ENCODE measurements around the gene NTS.

The NTS gene

GRCh38 chr12:85927166-85927565 lies 53.1 kb downstream of the NTS start:
- no peaks in the 10 kb centered on the region for H3K27me3 ChIP-seq (ENCODE audit: control insufficient read depth in 1 of 2, insufficient read depth in 2 of 2, low read length in 2 of 2)
- no peaks in the 10 kb centered on the region for H3K9me3 ChIP-seq (ENCODE audit: low read length)
- H3K27ac ChIP-seq (ENCODE audit: low read depth, low read length), result no peak overlapping the region
- H3K4me1 ChIP-seq (ENCODE audit: insufficient read depth, low read length), result no peaks in the 10 kb centered on the region
- H3K9ac ChIP-seq (ENCODE audit: low read length), result no peak overlapping the region
- H3K36me3 ChIP-seq (ENCODE audit: insufficient read depth, low read length), result no peaks in the 10 kb centered on the region
- H3K4me3 ChIP-seq (ENCODE audit: low read depth in 1 of 2, low read length in 2 of 2), result no peak overlapping the region
